OCI-LY7 (cell line): ENCODE results near the gene NR2F2.

Source experiments
- CTCF ChIP-seq: fragments of 200-600 bp; sonication (generic); conservative IDR thresholded peaks from 2 replicates; pipeline ENCODE4 v1.5.1; 2014; ENCODE audit warnings: mild to moderate bottlenecking, antibody characterized with exemption, low read length, moderate library complexity, mixed read lengths
- EZH2phosphoT487 ChIP-seq: fragments of 200-600 bp; sonication (generic); IDR thresholded peaks from 2 replicates; pipeline ENCODE4 v1.6.1; 2018; ENCODE audit warnings: low read depth, borderline replicate concordance, mild to moderate bottlenecking, mixed run types, antibody characterized with exemption, low read length, moderate library complexity, mixed read lengths

GRCh38 chr15:96307856-96308394 lies 22.6 kb upstream of the NR2F2 start:
- TF ChIP-seq EZH2phosphoT487, result no peak
- TF ChIP-seq CTCF, result no peak
